GM23338 (cell line): ENCODE measurements around the gene PGBD5.

Experiments used
- CREB1 ChIP-seq: fragments of 250-450 bp; sonication (Bioruptor Pico); IDR thresholded peaks from 2 replicates; pipeline ENCODE4 v1.5.0; 2020; ENCODE audit warnings: low read depth, mild to moderate bottlenecking, moderate library complexity
- CTCF ChIP-seq, 2 experiments: fragments of 200-600 bp in 1 of 2; sonication (generic) in 1 of 2; conservative IDR thresholded peaks; 2 replicates each; pipeline versions ENCODE4 v1.5.1 to v1.6.1; 2016 to 2017; ENCODE audit warnings: antibody characterized with exemption in 2 of 2, low read depth in 2 of 2, mild to moderate bottlenecking in 2 of 2, moderate library complexity in 1 of 2
- EZH2 ChIP-seq: fragments of 200-600 bp; sonication (generic); IDR thresholded peaks from one replicate; pipeline ENCODE4 v1.8.0; 2017; ENCODE audit warnings: antibody characterized with exemption, mild to moderate bottlenecking, low read depth; ENCODE audit not compliant: unreplicated experiment
- JUNB ChIP-seq: IDR thresholded peaks from one replicate; pipeline ENCODE4 v1.6.1; 2016; ENCODE audit warnings: antibody characterized with exemption; ENCODE audit not compliant: unreplicated experiment
- NANOG ChIP-seq: IDR thresholded peaks from 2 replicates; pipeline ENCODE4 v1.6.1; 2016; ENCODE audit warnings: antibody characterized with exemption, borderline replicate concordance
- POLR2AphosphoS5 ChIP-seq: IDR thresholded peaks from 2 replicates; pipeline ENCODE4 v1.6.1; 2016; ENCODE audit warnings: antibody characterized with exemption, low read depth
- REST ChIP-seq: IDR thresholded peaks from one replicate; pipeline ENCODE4 v1.6.1; 2018; ENCODE audit warnings: antibody characterized with exemption; ENCODE audit not compliant: unreplicated experiment
- STAT1 ChIP-seq: IDR thresholded peaks from one replicate; pipeline ENCODE4 v1.6.1; 2016; ENCODE audit warnings: antibody characterized with exemption; ENCODE audit not compliant: unreplicated experiment
- TF ChIP-seq, protein P1 (sequence below): IDR thresholded peaks from 2 replicates; pipeline ENCODE4 v1.6.1; 2016; ENCODE audit warnings: antibody characterized with exemption

DNA sequence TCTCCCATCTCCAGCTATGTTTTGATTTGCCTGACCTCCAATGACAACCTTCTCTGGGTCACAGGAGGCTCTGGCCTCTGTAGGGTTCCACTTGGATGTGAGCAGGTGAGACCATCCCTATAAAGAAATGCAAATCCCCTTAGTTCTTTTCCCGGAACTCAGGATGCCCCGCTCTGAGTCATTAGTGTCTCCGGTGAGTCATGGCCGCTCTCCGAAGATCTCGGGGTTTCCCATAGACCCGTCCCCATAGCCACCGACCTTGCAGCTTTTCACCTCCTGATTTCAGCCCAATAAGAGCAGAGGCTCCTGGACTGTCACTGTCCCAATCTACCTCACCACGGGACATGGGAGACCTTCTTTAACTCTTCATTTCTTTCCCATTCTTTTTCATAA, 98.2 kb downstream of the PGBD5 start:
- TF ChIP-seq CREB1 (CRISPR knock-in tag) = no peak
- no peak for TF ChIP-seq REST
- TF ChIP-seq CTCF (conservative IDR thresholded peaks at IDR 0.05; ENCODE audit: low read depth in 2 of 2) = no peak
- TF ChIP-seq POLR2AphosphoS5 = no peak
- TF ChIP-seq EZH2 = no peak
- no peak for TF ChIP-seq JUNB
- TF ChIP-seq STAT1 = no peak
- TF ChIP-seq, protein P1, sequence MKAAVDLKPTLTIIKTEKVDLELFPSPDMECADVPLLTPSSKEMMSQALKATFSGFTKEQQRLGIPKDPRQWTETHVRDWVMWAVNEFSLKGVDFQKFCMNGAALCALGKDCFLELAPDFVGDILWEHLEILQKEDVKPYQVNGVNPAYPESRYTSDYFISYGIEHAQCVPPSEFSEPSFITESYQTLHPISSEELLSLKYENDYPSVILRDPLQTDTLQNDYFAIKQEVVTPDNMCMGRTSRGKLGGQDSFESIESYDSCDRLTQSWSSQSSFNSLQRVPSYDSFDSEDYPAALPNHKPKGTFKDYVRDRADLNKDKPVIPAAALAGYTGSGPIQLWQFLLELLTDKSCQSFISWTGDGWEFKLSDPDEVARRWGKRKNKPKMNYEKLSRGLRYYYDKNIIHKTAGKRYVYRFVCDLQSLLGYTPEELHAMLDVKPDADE = no peak
- TF ChIP-seq NANOG = no peak
